Ishikawa (cell line): ENCODE data around the gene TRAF1.

ENCODE experiments used
- CEBPB ChIP-seq: IDR thresholded peaks from 2 replicates; pipeline ENCODE4 v1.6.1; 2012
- CREB1 ChIP-seq: IDR thresholded peaks from 2 replicates; pipeline ENCODE4 v1.6.1; 2012; ENCODE audit warnings: low read depth
- EGR1 ChIP-seq: IDR thresholded peaks from 2 replicates; pipeline ENCODE4 v1.6.1; 2012
- EP300 ChIP-seq: IDR thresholded peaks from 2 replicates; pipeline ENCODE4 v1.6.1; 2012; ENCODE audit warnings: borderline replicate concordance
- FOXM1 ChIP-seq: IDR thresholded peaks from 2 replicates; pipeline ENCODE4 v1.6.1; 2012; ENCODE audit warnings: low read depth, borderline replicate concordance
- MAX ChIP-seq: IDR thresholded peaks from 2 replicates; pipeline ENCODE4 v1.6.1; 2012
- NFIC ChIP-seq: IDR thresholded peaks from 2 replicates; pipeline ENCODE4 v1.6.1; 2012
- RAD21 ChIP-seq: IDR thresholded peaks from 2 replicates; pipeline ENCODE4 v1.6.1; 2012; ENCODE audit warnings: low read depth
- REST ChIP-seq: IDR thresholded peaks from 2 replicates; pipeline ENCODE4 v1.6.1; 2012; ENCODE audit warnings: low read depth, mild to moderate bottlenecking
- TAF1 ChIP-seq: IDR thresholded peaks from 2 replicates; pipeline ENCODE4 v1.6.1; 2012; ENCODE audit warnings: low read depth, mild to moderate bottlenecking
- TCF12 ChIP-seq: IDR thresholded peaks from 2 replicates; pipeline ENCODE4 v1.6.1; 2012; ENCODE audit warnings: low read depth
- TEAD4 ChIP-seq: IDR thresholded peaks from 2 replicates; pipeline ENCODE4 v1.6.1; 2012
- USF1 ChIP-seq: IDR thresholded peaks from 2 replicates; pipeline ENCODE4 v1.6.1; 2012
- YY1 ChIP-seq: IDR thresholded peaks from 2 replicates; pipeline ENCODE4 v1.6.1; 2012; ENCODE audit warnings: low read depth
- ZBTB7A ChIP-seq: IDR thresholded peaks from 2 replicates; pipeline ENCODE4 v1.6.1; 2012; ENCODE audit warnings: low read depth

Gene TRAF1

GRCh38 chr9:120940573-120940972, 14.0 kb upstream of the TRAF1 start:
- TF ChIP-seq CEBPB (no peak), NFIC (no peak), TAF1 (no peak), ZBTB7A (no peak), EP300 (no peak), REST (no peak), USF1 (no peak), CREB1 (no peak), TCF12 (no peak), TEAD4 (no peak), EGR1 (no peak), RAD21 (no peak), FOXM1 (no peak), MAX (no peak), YY1 (no peak)

GRCh38 chr9:120938851-120939250, 12.3 kb upstream of the TRAF1 start:
- no peak for TF ChIP-seq NFIC

GRCh38 chr9:120937596-120937995, 11.0 kb upstream of the TRAF1 start:
- TF ChIP-seq TCF12 (no peak), REST (no peak), MAX (no peak), EGR1 (no peak), YY1 (no peak), FOXM1 (no peak), USF1 (no peak), NFIC (no peak)

GRCh38 chr9:120937127-120937526, 10.5 kb upstream of the TRAF1 start:
- TF ChIP-seq EGR1 (no peak), NFIC (no peak), TCF12 (no peak), MAX (no peak), EP300 (no peak), CREB1 (no peak), YY1 (no peak), REST (no peak), USF1 (no peak), CEBPB (no peak), RAD21 (no peak), ZBTB7A (no peak), TAF1 (no peak), FOXM1 (no peak), TEAD4 (no peak)

GRCh38 chr9:120936764-120937122, 10.1 kb upstream of the TRAF1 start:
- TF ChIP-seq FOXM1 (no peak), TAF1 (no peak), EGR1 (no peak), TEAD4 (no peak), ZBTB7A (no peak), RAD21 (no peak), USF1 (no peak), REST (no peak), TCF12 (no peak), EP300 (no peak), CREB1 (no peak), CEBPB (no peak), NFIC (no peak), YY1 (no peak), MAX (no peak)
